Fibroblast of lung (primary cell): ENCODE results near the gene CARD10. TPM values are rescaled to one million over a fixed set of nuclear protein-coding genes. Genes with fewer than 3 reads are reported as not detected.

ENCODE experiments used
- DNase-seq, 2 donors: peaks; one replicate each; pipeline versions ENCODE4 v3.0.0 to v3.0.0-alpha.2; 2010; ENCODE audit warnings: low read depth in 2 of 2
- H2AFZ ChIP-seq: 2 replicates; pipeline ENCODE4 v1.5.1; 2012; ENCODE audit warnings: low read length, control low read depth, inconsistent platforms
- H3K27ac ChIP-seq: 2 replicates; pipeline ENCODE4 v1.5.1; 2011; ENCODE audit warnings: low read length, control low read depth; ENCODE audit not compliant: insufficient read depth
- H3K27me3 ChIP-seq: 2 replicates; pipeline ENCODE4 v1.5.1; 2011; ENCODE audit warnings: mild to moderate bottlenecking, low read length; ENCODE audit not compliant: control insufficient read depth, insufficient read depth
- H3K36me3 ChIP-seq: 2 replicates; pipeline ENCODE4 v1.5.1; 2011; ENCODE audit warnings: low read length; ENCODE audit not compliant: control insufficient read depth, insufficient read depth
- H3K4me1 ChIP-seq: 2 replicates; pipeline ENCODE4 v1.5.1; 2011; ENCODE audit warnings: low read length; ENCODE audit not compliant: control insufficient read depth, insufficient read depth; ENCODE audit errors: extremely low read depth
- H3K4me2 ChIP-seq: 2 replicates; pipeline ENCODE4 v1.5.1; 2011; ENCODE audit warnings: low read length, control low read depth; ENCODE audit not compliant: insufficient read depth; ENCODE audit errors: extremely low read depth
- H3K4me3 ChIP-seq, 4 experiments: fragments of 200-600 bp in 1 of 4; sonication (generic) in 1 of 4; replicated peaks in 1 of 4; 2 replicates each; pipeline ENCODE4 v1.5.1; 2011 to 2016; ENCODE audit warnings: low read length in 4 of 4, low read depth in 3 of 4, mild to moderate bottlenecking in 3 of 4, control low read depth in 2 of 4, inconsistent platforms in 1 of 4, mixed read lengths in 1 of 4; ENCODE audit not compliant: insufficient read depth in 1 of 4; ENCODE audit errors: control extremely low read depth in 1 of 4
- H3K79me2 ChIP-seq: 2 replicates; pipeline ENCODE4 v1.5.1; 2012; ENCODE audit warnings: mild to moderate bottlenecking, low read length, inconsistent platforms; ENCODE audit not compliant: control insufficient read depth, insufficient read depth
- H3K9ac ChIP-seq: 2 replicates; pipeline ENCODE4 v1.5.1; 2011; ENCODE audit warnings: mild to moderate bottlenecking, low read length, control low read depth; ENCODE audit not compliant: insufficient read depth
- H3K9me3 ChIP-seq: 2 replicates; pipeline ENCODE4 v1.5.1; 2012; ENCODE audit warnings: low read depth, low read length; ENCODE audit not compliant: control insufficient read depth, insufficient read depth
- H4K20me1 ChIP-seq: 2 replicates; pipeline ENCODE4 v1.5.1; 2011; ENCODE audit warnings: low read length; ENCODE audit not compliant: control insufficient read depth, insufficient read depth; ENCODE audit errors: extremely low read depth
- CTCF ChIP-seq, 2 donors: IDR thresholded peaks in 1 of 2; conservative IDR thresholded peaks in 1 of 2; 1 replicate in 1 of 2; 2 replicates in 1 of 2; pipeline ENCODE4 v1.5.1; 2011 to 2012; ENCODE audit warnings: low read length in 2 of 2, control low read depth in 1 of 2, inconsistent platforms in 1 of 2, low read depth in 1 of 2, mild to moderate bottlenecking in 1 of 2
- EZH2 ChIP-seq: IDR thresholded peaks from 2 replicates; pipeline ENCODE4 v1.5.1; 2012; ENCODE audit warnings: low read length, control low read depth, mild to moderate bottlenecking; ENCODE audit errors: missing control alignments
- polyA plus RNA-seq, 2 donors: library from polyadenylated mRNA; depleted of rRNA in 1 of 2; stranded (reverse) in 1 of 2; unstranded in 1 of 2; fragments of >200 nt; gene quantifications; 2 replicates each; pipeline ENCODE4 v1.2.1, GENCODE V29; 2011 to 2012; ENCODE audit warnings: missing spikeins in 1 of 2
- total RNA-seq: library from RNA; depleted of rRNA; stranded (reverse); fragments of >200 nt; gene quantifications from 2 replicates; pipeline ENCODE4 v1.2.1, GENCODE V29; 2014

CARD10 gene
- total and polyA plus RNA-seq, 2 donors (not counting 1 experiment from before 2014, with no cell fraction given), result 1.6 to 2.3 TPM

DNA sequence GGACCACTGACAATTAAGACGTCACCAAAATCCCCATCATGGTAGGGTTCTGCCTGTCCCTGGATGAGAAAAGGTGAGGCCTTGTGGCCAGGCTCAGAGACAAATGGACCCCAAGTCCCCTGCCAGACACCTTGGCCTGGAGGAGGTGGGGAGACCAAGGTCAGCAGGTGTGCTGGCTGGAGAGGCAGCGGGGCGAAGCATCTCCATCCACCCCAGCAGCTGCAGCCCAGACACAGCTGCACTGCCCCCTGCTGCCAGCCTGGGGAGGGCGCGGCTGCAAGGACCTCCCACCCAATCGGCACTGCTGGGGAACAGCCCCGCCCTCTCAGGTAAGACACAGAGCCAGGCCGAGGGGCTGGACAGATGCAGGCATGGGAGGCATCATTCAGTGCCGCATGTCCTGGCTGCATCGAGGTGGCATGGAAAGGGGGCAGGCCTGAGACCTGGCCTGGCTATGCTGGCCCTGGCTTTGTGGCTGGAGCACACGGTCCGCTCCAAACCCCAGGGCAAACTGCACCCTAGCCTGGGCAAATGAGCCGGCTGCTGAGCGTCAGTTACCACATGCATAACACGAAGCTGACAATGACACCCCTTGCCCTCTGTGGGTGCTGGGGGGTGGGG is 20.8 kb downstream of the CARD10 start:
- no peaks in the 10 kb centered on the region for H3K9me3 ChIP-seq
- no peak overlapping the region for H2AFZ ChIP-seq
- H4K20me1 ChIP-seq, result no peaks in the 10 kb centered on the region
- no peak overlapping the region for H3K27ac ChIP-seq
- H3K27me3 ChIP-seq, result no peaks in the 10 kb centered on the region
- no peaks in the 10 kb centered on the region for H3K36me3 ChIP-seq
- no peak for TF ChIP-seq CTCF (conservative IDR thresholded peaks at IDR 0.05 in 1 of 2, IDR thresholded peaks at IDR 0.05 in 1 of 2; ENCODE audit: low read depth in 1 of 2, low read length in 2 of 2)
- TF ChIP-seq EZH2, result no peak
- no peaks in the 10 kb centered on the region for H3K79me2 ChIP-seq
- no peak for DNase-seq
- no peak overlapping the region for H3K9ac ChIP-seq
- no peak overlapping the region for H3K4me2 ChIP-seq
- no peak overlapping the region for H3K4me3 ChIP-seq
- peaks cover 19% of the 10 kb centered on the region for H3K4me1 ChIP-seq

DNA sequence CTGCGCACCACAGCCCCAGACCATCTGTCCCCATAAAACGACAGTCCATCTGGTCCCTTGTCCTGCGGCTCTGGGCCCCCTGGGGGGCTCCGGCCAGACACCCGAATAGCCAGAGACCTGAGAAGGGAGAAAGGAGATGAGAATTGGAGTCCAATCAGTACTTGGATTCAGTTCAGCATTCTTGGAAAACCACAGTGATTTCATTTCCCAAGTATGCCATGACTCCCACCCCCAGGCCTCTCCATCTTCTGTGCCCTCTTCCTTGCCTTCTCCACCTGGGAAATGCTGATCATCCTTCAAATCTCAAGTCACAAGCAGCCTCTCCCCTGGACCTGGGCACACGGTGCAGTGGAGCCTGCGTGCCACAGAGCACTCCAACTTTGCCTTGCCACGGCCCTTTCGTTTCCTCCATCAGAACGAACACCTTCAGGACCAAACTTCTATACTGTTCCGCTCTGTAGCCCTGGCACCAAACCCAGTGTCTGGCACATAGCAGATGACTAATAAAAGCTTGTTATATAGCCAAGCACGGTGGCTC is 22.1 kb downstream of the CARD10 start:
- H3K27ac ChIP-seq, result peak overlapping the region; percentile 47
- no peaks in the 10 kb centered on the region for H3K9me3 ChIP-seq
- TF ChIP-seq CTCF (conservative IDR thresholded peaks at IDR 0.05 in 1 of 2, IDR thresholded peaks at IDR 0.05 in 1 of 2; ENCODE audit: low read depth in 1 of 2, low read length in 2 of 2), result no peak
- no peak for TF ChIP-seq EZH2
- peak overlapping the region; percentile 40 for H3K4me2 ChIP-seq
- peaks cover 18% of the 10 kb centered on the region for H3K4me1 ChIP-seq
- H3K79me2 ChIP-seq, result no peaks in the 10 kb centered on the region
- H3K4me3 ChIP-seq, result no peak overlapping the region
- DNase-seq, result peak; percentile 83 to 98
- H3K36me3 ChIP-seq, result no peaks in the 10 kb centered on the region
- H3K9ac ChIP-seq, result no peak overlapping the region
- no peaks in the 10 kb centered on the region for H3K27me3 ChIP-seq
- H4K20me1 ChIP-seq, result no peaks in the 10 kb centered on the region
- H2AFZ ChIP-seq, result no peak overlapping the region

- TF ChIP-seq CTCF (conservative IDR thresholded peaks at IDR 0.05 in 1 of 2, IDR thresholded peaks at IDR 0.05 in 1 of 2; ENCODE audit: low read depth in 1 of 2, low read length in 2 of 2), result no peak
- TF ChIP-seq EZH2, result no peak
- Histone ChIP-seq H2AFZ (no peak overlapping the region), H4K20me1 (no peaks in the 10 kb centered on the region)
Measured at GRCh38 chr22:37496651-37497050, 22.6 kb downstream of the CARD10 start.

More at GRCh38 chr22:37496651-37497050, 22.6 kb downstream of the CARD10 start:
- peak in 1 of 2 donors; percentile 90 for DNase-seq
- H3K36me3 ChIP-seq, result no peaks in the 10 kb centered on the region
- peak overlapping the region; percentile 47 for H3K27ac ChIP-seq
- no peaks in the 10 kb centered on the region for H3K79me2 ChIP-seq
- H3K4me2 ChIP-seq, result peak overlapping the region; percentile 32
- H3K27me3 ChIP-seq, result no peaks in the 10 kb centered on the region
- H3K4me1 ChIP-seq, result peaks cover 14% of the 10 kb centered on the region
- H3K9ac ChIP-seq, result no peak overlapping the region
- H3K9me3 ChIP-seq, result no peaks in the 10 kb centered on the region
- no peak overlapping the region for H3K4me3 ChIP-seq
